ENCODE results near the gene INSIG2.

The INSIG2 gene

GRCh38 chr2:118098307-118099030 is 10.2 kb downstream of the INSIG2 start:
- DNase-seq (ENCODE audit: low spot score) = no peak

GRCh38 chr2:118102433-118103082 is 14.3 kb downstream of the INSIG2 start:
- no peak for DNase-seq (ENCODE audit: low spot score)

- no peak for DNase-seq (ENCODE audit: low spot score)
These were observed 16.0 kb downstream of the INSIG2 start for GRCh38 chr2:118103951-118104940.

GRCh38 chr2:118105497-118105896 is 17.2 kb downstream of the INSIG2 start:
- no peak for DNase-seq (ENCODE audit: low spot score)

GRCh38 chr2:118106926-118107325 is 18.7 kb downstream of the INSIG2 start:
- DNase-seq (ENCODE audit: low spot score) = no peak

- no peak for DNase-seq (ENCODE audit: low spot score)
These were observed 22.0 kb downstream of the INSIG2 start for GRCh38 chr2:118110310-118110709.

GRCh38 chr2:118110991-118111390 is 22.7 kb downstream of the INSIG2 start:
- DNase-seq (ENCODE audit: low spot score) = no peak

GRCh38 chr2:118112771-118113334 is 24.6 kb downstream of the INSIG2 start:
- DNase-seq (ENCODE audit: low spot score) = peak; percentile 62

- no peak for DNase-seq (ENCODE audit: low spot score)
These were observed 26.6 kb downstream of the INSIG2 start for GRCh38 chr2:118114863-118115262.

GRCh38 chr2:118115761-118116160 is 27.5 kb downstream of the INSIG2 start:
- no peak for DNase-seq (ENCODE audit: low spot score)

GRCh38 chr2:118118479-118118878 is 30.2 kb downstream of the INSIG2 start:
- no peak for DNase-seq (ENCODE audit: low spot score)

GRCh38 chr2:118119158-118119727 is 31.0 kb downstream of the INSIG2 start:
- DNase-seq (ENCODE audit: low spot score) = no peak

- DNase-seq (ENCODE audit: low spot score) = no peak
These were observed 31.6 kb downstream of the INSIG2 start for GRCh38 chr2:118119761-118120400.

- DNase-seq (ENCODE audit: low spot score) = no peak
These were observed 32.1 kb downstream of the INSIG2 start for GRCh38 chr2:118120401-118120780.

GRCh38 chr2:118121101-118121500 is 32.8 kb downstream of the INSIG2 start:
- DNase-seq (ENCODE audit: low spot score) = no peak

- DNase-seq (ENCODE audit: low spot score) = no peak
These were observed 33.8 kb downstream of the INSIG2 start for GRCh38 chr2:118121986-118122524.

- DNase-seq (ENCODE audit: low spot score) = no peak
These were observed 34.5 kb downstream of the INSIG2 start for GRCh38 chr2:118122594-118123281.

- no peak for DNase-seq (ENCODE audit: low spot score)
These were observed 35.4 kb downstream of the INSIG2 start for GRCh38 chr2:118123561-118124232.

GRCh38 chr2:118124288-118124891 is 36.1 kb downstream of the INSIG2 start:
- DNase-seq (ENCODE audit: low spot score) = no peak
